ENCODE data around the gene LRRC8B. TPM values are rescaled to one million over a fixed set of nuclear protein-coding genes. Genes with fewer than 3 reads are reported as not detected.

LRRC8B gene
- total and polyA plus RNA-seq, 2 of the 8 experiments (the other 6 are each of a cell fraction or from before 2014, with no cell fraction given): 18.4 to 29.2 TPM

DNA sequence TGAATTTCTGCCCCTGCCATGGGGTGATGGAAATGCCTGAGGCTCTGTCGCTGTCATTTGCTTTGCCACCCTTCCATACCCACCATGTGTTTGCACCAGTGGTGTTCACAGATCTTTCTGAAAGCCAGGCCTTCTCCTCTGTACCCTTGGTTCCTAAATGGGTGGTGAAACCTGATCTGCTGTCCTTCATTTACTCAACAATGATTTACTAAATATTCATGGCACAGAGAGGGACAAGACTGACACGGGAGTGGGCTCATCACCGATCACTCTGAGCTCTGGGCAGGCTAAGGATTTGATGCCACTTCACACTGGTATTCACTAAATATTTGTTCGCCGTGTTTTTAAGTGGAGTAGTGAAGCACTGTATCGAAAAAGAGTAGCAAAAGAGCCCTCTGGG, 40.9 kb downstream of the LRRC8B start (continued):
- TF ChIP-seq CHD7 (IDR thresholded peaks at IDR 0.05; ENCODE audit: insufficient replicate concordance, low read length) (no peak), RAD21 (IDR thresholded peaks at IDR 0.05 in 1 of 2, conservative IDR thresholded peaks at IDR 0.05 in 1 of 2; ENCODE audit: low read depth in 2 of 2, low read length in 2 of 2) (no peak), FOSL1 (IDR thresholded peaks at IDR 0.05; ENCODE audit: insufficient read depth, low read depth, low read length) (no peak), BCL11A (IDR thresholded peaks at IDR 0.05; ENCODE audit: low read depth in 2 of 2, low read length in 2 of 2) (no peak), CBX5 (IDR thresholded peaks at IDR 0.05; ENCODE audit: low read depth, low read length) (no peak), CREB1 (IDR thresholded peaks at IDR 0.05) (no peak), CHD2 (IDR thresholded peaks at IDR 0.05; ENCODE audit: low read length) (no peak), EGR1 (IDR thresholded peaks at IDR 0.05; ENCODE audit: borderline replicate concordance, low read depth, low read length) (no peak)
- TF ChIP-seq, protein P1, sequence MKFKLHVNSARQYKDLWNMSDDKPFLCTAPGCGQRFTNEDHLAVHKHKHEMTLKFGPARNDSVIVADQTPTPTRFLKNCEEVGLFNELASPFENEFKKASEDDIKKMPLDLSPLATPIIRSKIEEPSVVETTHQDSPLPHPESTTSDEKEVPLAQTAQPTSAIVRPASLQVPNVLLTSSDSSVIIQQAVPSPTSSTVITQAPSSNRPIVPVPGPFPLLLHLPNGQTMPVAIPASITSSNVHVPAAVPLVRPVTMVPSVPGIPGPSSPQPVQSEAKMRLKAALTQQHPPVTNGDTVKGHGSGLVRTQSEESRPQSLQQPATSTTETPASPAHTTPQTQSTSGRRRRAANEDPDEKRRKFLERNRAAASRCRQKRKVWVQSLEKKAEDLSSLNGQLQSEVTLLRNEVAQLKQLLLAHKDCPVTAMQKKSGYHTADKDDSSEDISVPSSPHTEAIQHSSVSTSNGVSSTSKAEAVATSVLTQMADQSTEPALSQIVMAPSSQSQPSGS (IDR thresholded peaks at IDR 0.05; ENCODE audit: low read length): no peak

All from H1 (cell line).